Activated CD4-positive, alpha-beta T cell treated with anti-CD3 and anti-CD28 coated beads for 1 hour (primary cell): ENCODE measurements around the gene KDSR.

Source experiments
- DNase-seq: peaks from one replicate; pipeline ENCODE4 v3.0.0-alpha.2; 2020

KDSR gene

GRCh38 chr18:63320123-63320974, 46.7 kb downstream of the KDSR start:
- DNase-seq = peak; percentile 79

- DNase-seq = no peak
Observed at GRCh38 chr18:63319383-63320122, 47.5 kb downstream of the KDSR start, which contains the start of gene BCL2. Gene BCL2 (minus strand): TSS chr18:63319769.

GRCh38 chr18:63318889-63319382, 48.1 kb downstream of the KDSR start:
- DNase-seq = no peak

DNA sequence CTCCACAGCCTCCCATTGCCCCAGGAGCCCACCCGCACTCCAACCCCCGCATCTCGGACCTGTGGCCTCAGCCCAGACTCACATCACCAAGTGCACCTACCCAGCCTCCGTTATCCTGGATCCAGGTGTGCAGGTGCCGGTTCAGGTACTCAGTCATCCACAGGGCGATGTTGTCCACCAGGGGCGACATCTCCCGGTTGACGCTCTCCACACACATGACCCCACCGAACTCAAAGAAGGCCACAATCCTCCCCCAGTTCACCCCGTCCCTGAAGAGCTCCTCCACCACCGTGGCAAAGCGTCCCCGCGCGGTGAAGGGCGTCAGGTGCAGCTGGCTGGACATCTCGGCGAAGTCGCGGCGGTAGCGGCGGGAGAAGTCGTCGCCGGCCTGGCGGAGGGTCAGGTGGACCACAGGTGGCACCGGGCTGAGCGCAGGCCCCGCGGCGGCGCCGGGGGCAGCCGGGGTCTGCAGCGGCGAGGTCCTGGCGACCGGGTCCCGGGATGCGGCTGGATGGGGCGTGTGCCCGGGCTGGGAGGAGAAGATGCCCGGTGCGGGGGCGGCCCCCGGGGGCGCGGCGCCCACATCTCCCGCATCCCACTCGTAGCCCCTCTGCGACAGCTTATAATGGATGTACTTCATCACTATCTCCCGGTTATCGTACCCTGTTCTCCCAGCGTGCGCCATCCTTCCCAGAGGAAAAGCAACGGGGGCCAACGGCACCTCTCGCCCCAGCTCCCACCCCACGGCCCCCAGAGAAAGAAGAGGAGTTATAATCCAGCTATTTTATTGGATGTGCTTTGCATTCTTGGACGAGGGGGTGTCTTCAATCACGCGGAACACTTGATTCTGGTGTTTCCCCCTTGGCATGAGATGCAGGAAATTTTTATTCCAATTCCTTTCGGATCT, 48.8 kb downstream of the KDSR start:
- DNase-seq = peak; percentile 70

- no peak for DNase-seq
Observed at GRCh38 chr18:63317556-63317946, 49.5 kb downstream of the KDSR start.

DNA sequence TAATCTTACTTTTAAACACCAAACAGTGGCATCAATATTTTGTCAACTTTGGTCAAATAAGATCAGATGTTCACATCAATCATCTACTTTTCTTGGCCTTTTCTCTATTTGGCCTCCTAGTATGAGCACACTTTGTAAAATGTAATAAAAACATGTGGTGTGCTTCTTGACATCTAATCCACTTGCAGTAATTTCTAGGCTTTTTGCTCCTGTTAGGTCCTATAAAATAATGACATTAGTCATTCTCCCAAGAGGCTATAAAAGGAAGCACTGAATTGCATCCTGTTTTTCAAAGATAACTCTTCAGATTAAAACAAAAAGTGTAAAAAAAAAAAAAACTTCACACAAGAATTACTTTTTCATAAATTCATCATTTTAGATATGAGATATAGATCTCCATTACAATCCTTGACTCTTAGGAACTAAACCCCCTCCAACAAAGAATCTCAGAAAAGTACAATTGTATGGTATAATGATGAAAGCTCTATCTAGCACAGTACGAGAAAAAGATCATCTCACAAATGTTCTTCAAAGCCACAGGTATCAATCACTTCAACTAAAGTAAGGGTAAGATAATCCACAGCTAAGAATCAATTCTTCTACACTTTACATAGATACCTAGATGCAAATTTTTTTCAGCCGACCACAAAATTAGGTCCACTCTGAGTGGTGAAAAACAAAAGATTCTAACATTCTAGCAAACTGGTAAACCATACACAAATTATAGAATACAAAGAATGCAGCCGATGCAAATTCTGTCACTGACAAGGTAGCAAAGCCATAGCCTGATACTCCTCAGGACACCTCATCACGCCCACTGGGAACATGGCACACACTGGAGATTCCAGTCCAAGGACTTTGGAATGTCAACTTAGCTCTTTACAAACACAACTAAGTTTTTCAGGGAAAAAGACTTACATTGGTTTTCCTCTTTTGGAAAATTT, 50.1 kb downstream of the KDSR start:
- no peak for DNase-seq

GRCh38 chr18:63315876-63316275, 51.1 kb downstream of the KDSR start:
- DNase-seq = no peak

DNA sequence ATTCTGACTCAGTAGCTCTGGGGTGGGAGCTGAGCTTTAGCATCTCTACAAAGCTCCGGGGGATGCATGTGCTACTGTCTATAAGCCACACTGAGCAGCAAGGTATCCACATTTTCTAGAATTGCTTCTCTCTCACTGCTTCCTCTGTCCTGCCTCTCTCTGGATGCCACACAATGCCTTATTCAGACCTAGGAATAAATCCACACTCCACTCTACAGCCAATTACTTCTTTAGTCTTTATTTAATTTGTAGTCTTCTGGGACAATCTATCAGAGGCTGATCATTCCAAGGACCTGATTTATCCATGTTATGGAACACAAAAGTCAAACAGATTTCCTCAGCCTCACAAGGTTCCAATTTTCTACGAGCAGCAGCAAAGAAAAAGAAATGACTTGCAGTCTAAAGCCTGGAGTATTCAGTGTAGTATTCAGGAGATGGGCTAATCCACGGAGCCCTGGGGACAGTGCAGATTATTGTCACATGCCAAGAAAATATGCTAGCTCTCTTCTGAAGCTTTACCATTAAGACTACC, 51.8 kb downstream of the KDSR start:
- DNase-seq = no peak

DNA sequence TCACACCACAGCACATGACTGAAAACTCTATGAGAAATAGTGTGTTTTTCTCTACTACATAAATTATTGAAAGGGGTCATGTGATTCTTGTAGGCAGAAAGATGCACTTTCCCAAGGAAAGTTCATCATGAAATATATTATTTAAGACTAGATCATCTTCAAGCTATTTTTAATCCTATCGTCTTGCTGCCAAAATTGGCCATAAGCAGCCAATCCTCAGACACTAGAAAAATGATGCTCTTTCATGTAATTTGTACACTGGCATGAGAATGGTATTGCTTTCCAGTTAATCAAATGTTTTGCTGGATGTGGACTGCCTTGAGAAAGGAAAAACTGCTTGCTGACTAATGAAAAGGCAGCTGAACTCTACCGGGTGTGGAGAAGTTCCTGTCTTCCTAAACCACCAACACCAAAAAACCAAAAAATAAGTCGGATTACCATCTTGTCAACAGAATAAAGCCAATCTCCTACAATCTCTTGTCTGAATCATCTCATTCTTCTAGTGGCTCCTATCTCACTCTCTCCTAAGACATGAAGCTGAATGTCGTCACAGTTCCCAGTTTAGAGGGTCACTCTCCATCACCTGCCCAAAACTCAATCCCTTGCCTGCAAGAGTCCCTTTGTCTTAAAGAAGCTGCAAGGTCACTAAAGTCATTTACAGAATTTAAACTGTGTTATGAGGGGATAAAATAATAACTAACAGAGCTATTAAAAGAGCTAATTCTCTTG, 52.8 kb downstream of the KDSR start:
- no peak for DNase-seq

DNA sequence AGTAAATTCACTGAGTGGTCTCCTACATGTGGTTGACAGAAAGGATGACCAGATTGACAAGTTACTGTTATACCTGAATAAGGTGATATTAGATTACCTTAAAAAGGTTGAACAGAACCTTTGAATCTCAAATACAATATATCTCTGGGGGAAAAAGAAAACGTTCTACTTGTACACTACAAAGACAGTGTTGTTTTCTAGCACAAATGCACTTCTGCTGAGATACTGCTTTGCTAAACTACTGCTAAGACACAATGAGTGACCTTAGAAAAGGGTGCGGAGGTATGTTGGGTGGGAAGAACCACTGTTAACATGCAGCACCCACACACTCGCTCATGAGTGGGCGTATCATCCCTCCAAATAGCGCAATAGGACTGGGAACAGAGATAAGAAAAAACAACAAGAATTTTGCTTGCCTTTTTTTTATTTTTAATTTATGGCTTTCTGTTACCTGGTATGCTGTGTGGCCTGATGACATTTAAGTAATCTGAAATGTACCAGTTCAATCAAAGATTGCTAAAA, 53.5 kb downstream of the KDSR start:
- no peak for DNase-seq

GRCh38 chr18:63312737-63313395, 54.1 kb downstream of the KDSR start:
- no peak for DNase-seq

- no peak for DNase-seq
Observed at GRCh38 chr18:63312019-63312409, 55.0 kb downstream of the KDSR start.

DNA sequence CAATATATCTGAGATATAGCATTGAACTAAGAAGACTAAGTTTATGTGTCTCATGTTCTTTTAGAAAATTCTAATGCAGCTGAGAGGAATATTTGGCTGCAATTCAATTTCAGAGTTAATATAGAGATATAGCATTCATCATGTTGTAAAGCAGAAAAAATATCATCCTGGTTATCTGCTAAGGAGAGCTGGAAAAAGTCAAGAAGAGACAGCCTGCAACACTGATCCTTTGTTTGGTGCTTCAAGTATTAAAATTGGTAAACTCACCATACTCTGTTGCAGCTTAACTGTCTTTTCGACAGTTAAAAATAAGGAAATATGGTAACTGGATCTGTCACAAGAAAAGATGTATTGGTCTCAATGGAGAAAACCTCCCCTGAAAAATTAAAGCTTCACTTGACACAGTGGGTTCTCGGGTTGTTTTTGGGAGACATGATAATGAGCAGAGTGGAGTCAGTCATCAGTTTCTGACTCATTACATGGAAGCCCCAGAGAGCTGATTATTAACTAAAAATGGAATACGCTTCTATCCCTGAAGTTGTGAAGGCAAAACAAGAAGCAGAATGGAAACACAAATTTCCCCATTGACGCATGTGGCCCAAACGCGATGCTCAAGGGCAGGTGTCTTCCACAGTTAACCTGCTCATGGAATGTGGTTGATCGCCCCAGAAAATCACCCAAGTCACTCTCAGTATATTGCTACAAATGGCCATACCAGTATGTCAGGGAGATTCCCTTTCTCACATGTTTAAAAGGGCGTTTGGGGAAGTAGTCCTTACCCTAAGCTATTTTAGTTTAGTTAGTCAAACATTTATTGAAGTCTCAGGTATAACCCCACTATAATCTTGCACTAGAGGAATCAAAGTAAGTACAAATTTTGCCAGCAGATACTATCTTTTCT, 55.6 kb downstream of the KDSR start:
- DNase-seq = no peak

DNA sequence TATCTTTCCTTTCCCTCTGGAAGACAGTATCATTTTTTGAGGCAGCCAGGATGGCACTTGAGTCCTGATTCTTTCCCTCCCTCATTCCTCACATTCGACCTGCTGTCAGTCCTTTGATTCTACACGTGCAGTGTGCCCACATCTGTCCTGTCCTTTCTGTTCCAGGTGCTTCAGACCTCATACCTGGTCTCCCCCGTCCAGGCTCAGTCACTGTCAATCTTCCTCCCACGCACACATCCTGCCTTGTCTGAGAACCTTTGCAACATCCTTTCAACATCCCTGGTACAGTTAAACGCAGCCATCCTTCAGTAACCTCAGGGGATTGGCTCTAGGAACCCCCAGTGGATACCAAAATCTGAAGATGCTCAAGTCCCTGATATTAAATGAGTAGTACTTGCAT, 57.6 kb downstream of the KDSR start:
- no peak for DNase-seq

DNA sequence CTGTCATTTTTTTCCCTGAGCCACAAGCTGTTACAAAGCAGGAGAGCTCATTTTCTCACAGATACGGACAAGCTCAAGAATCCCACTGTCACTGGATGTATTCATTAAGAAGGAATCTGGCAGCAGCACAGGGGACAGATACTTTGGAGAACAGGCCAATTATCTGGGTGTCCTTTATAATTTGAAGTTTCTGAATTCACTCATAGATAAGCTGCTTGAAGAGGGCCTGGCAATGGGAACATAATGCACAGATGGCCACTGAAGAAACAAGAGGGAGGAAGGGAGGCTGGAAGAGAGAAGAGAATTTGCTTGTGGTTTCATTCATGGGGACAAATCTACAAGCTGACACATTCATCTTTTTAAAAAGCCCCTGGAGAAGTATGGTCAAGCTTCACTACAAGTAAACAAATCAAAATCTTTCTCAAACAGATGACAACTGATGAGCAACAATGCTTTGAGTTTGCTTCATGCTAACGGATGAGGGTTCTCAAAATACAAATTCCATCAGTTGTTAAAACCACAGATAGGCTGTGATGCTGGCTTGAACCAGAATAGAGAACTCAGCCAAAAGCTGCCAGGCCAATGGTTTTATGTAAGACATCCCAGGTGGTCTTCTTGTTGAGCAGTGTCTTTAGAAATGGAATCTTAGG, 59.3 kb downstream of the KDSR start:
- DNase-seq = no peak

- no peak for DNase-seq
Observed at GRCh38 chr18:63306819-63307550, 60.0 kb downstream of the KDSR start.

DNA sequence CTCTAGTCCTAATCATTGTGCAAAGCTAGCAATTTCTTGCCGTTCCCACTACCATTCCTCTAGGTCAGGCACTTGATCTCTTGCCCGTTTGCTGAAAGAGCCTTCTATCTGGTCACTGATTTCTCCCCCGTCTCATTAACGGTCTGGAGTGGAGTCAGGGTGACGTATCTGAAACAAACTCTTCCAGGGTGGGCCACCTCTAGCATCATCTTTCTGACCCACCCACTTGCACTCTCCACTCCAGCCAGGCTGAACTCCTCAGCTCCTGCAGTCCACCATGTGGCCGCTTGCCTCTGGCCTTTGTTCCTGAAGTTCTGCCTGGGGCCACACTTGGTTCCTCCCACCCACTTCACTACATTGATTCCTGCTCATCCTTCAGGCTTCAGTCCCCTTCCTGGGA, 60.8 kb downstream of the KDSR start:
- no peak for DNase-seq

DNA sequence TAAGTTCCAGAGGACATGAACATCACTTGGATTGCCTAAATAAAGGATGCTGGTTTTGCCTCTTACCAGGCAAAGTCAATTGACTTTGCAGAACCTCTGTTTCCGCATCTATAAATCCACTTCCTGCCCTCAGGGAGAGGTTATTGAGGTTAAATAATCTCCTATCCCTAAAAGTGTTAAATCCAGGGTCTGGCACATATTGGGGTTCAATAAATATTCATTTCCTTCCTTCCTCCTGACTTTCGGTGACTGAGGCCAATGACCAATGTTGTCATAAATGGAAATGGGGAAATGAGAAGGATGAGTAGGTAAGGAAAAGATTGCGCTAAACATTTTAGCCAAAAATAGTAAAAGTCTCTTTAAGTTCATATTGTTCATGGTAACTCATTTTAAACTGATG, 63.5 kb downstream of the KDSR start:
- no peak for DNase-seq
